ENCODE results near the gene TRDN.

DNA sequence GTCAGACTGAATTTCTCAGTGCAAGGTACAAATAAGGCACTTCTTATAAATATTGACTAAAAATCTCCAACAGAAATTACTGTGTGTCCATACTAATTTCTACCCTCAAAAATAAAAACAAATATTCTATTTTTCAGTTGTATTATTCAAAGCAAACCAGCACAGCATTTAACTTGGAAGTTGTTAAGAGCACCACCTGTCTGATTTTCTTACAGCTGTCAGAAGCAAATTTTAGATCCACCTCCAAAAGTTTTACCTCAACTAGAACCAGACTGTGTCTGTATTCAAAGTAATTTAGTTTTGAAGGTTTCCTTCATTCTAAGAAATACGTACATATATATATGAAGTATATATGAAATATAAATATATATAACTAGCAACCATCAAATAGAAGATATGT lies 1.2 kb downstream of the TRDN start:
- TF ChIP-seq, protein P1, sequence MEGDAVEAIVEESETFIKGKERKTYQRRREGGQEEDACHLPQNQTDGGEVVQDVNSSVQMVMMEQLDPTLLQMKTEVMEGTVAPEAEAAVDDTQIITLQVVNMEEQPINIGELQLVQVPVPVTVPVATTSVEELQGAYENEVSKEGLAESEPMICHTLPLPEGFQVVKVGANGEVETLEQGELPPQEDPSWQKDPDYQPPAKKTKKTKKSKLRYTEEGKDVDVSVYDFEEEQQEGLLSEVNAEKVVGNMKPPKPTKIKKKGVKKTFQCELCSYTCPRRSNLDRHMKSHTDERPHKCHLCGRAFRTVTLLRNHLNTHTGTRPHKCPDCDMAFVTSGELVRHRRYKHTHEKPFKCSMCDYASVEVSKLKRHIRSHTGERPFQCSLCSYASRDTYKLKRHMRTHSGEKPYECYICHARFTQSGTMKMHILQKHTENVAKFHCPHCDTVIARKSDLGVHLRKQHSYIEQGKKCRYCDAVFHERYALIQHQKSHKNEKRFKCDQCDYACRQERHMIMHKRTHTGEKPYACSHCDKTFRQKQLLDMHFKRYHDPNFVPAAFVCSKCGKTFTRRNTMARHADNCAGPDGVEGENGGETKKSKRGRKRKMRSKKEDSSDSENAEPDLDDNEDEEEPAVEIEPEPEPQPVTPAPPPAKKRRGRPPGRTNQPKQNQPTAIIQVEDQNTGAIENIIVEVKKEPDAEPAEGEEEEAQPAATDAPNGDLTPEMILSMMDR (conservative IDR thresholded peaks at IDR 0.05 in 1 of 2, IDR thresholded peaks at IDR 0.05 in 1 of 2; ENCODE audit: extremely low read depth in 1 of 2, insufficient read depth in 1 of 2, low read depth in 1 of 2, low read length in 2 of 2) = no peak
- no peak for TF ChIP-seq EZH2 (IDR thresholded peaks at IDR 0.05; ENCODE audit: borderline replicate concordance, low read length)

Measured in mammary epithelial cell (primary cell).